ENCODE measurements around the gene DYRK1A.

Gene DYRK1A

DNA sequence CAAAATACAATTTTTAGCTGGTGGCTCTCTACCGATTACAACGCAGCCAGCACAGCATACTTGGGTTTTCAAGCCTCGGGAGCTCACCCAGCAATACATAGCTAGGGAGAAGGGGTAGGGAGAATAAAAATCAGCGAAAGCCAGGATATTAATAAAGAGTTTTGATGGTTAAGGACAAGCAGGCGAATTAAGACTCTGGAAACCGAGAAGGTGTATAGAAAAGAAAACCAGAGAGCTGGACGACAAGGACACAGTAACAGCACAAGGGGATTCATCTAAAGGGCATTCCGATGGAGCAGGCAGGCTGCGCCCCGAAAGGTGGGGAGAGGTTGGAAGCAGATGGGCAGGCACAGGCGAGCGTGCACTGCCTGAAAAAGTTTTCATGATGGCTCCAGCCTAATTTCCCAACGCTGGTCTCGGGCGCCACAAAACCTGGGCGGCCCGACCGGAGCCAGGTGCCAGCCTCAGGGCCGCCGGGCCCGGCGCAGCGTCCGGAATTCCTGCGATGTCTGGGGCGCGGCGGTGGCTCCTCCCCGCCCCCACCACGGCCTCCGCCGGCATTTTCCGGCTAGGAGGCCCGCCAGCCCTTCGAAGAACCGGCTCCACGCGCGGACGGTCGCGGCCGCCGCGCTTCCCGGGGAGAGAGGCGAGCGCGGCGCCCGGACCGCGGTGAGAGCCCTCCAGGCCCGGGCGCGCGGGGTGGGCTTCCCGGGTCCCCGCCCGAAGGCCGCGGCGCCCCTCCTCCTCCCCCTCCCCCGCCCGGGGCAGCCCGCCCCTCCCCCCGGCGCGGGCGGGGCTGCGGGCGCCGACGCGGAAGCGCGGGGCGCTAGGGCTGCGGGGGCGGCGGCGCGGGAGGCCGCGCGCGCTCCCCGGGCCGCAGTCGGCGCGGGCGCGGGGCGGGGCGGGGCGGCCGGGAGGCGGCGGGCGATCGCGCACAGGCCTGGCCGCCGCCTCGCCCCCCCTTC is 774 bp upstream of the DYRK1A start:
- peak; percentile 49 for DNase-seq (ENCODE audit: low read depth)

DNA sequence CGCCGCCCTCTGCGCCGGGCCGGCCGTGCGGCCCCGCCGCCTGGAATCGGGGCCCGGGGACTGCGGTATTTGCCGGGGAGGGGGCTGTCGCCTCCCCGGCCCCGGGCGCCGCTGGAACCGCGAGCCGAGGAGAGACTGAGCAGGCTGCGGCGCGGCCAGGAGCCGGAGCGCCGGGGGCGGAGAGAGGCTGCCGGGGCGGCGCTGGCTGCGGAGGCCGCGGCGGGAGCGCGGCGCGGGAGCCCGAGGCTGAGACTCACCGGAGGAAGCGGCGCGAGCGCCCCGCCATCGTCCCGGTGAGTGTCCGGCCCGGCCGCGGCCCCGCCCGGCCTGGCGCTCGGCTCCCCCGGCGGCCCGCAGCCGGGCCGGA is 746 bp downstream of the DYRK1A start:
- no peak for DNase-seq (ENCODE audit: low read depth)

DNA sequence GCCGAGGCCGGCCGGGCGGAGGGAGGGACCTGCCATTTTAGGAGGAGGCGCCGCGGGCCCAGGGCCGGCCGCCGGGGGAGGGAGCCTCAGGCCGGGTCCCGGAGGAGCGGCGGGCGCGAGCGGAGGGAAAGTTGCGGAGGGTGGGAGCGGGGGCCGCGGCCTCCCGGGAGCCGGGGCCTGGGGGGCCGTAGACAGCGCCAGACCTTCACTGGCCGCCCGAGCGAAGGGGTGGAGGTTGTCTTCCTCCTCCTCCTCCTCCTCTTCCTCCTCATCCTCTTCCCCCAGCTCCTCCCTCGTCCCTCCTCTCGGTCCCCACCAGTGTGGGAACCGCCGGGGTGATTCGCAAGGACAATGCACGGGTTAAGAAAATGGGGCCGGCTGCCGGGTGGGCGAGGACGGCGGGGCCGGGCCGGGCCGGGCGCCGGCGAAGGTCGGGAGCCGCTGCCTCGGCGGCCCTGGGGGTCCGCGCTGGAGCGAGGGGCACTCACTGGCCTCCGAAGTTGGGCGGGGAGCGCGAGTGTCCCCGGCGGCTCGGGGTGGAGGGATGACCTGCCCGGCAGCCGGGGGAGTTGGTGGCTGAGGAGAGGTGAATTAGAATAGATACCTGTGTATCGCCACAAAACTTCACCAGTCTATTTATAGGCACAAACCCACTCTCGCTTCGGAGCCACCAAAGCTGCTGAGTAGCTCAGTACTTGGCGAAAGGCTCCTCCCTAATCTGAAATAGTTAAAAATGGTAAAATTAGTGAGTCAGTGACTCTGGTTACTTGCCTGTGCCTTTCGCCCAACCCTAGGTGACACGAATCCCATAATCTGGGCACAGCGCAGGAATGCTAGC is 1.3 kb downstream of the DYRK1A start:
- DNase-seq (ENCODE audit: low read depth) = peak; percentile 22

DNA sequence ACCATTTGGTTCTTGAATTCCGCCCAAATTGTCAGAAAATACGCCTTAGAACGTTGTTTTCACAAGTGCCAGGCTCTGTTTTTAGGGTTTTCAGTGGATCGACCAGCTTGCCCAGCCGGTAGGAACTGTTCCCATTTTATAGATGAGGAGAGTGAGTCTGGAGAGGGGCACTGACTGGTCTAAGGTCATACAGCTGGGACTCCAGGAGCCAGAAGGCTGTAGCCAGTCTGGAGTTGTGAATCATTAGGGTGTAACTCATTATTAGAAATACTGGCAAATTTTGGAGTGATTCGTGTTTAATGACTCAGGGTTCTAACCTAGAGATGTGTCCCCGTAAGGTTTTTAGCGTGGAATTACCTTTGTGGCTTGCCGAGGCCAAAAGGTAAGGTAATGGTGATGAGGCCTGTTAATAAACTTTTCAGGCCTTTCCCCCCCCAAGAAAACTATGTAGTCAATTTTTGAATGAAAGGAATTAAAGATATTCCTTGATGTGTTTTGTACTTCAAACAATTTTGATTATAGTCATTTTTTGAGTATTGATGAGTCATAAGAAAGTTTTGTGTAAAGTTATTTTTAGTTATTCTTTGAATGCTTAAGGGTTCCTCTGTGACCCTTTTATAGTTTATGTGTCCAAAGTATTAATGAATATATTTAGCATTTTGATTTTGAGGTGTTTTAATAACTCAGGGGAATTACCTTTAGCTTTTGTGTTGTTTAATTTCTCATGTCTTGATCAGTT is 2.1 kb downstream of the DYRK1A start:
- no peak for DNase-seq (ENCODE audit: low read depth)

DNA sequence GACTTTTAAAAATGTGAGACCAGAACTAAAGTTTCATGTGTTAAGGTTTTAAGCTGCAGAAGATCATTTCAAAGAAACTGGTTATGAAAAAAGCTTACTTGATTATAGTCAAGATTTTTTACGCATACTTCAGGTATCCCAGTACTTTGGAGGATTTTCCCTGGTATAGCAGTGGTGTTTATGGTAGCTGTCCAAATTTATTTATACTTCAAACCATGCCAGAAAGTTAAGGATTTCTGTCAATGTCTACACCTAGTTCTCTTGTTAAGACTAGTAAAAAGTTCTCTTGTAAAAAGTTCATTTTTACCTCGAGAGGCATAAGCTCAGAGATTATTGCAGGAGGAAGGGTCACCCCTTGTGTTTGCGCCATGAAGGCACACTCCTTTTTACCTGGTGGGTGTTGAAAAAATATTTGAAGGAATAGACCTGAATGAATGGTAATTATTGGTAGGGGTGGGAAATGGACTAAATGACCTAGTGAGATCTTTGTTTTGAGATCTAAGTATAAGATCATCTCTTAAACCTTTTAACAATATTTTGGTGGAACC is 2.8 kb downstream of the DYRK1A start:
- DNase-seq (ENCODE audit: low read depth) = no peak

DNA sequence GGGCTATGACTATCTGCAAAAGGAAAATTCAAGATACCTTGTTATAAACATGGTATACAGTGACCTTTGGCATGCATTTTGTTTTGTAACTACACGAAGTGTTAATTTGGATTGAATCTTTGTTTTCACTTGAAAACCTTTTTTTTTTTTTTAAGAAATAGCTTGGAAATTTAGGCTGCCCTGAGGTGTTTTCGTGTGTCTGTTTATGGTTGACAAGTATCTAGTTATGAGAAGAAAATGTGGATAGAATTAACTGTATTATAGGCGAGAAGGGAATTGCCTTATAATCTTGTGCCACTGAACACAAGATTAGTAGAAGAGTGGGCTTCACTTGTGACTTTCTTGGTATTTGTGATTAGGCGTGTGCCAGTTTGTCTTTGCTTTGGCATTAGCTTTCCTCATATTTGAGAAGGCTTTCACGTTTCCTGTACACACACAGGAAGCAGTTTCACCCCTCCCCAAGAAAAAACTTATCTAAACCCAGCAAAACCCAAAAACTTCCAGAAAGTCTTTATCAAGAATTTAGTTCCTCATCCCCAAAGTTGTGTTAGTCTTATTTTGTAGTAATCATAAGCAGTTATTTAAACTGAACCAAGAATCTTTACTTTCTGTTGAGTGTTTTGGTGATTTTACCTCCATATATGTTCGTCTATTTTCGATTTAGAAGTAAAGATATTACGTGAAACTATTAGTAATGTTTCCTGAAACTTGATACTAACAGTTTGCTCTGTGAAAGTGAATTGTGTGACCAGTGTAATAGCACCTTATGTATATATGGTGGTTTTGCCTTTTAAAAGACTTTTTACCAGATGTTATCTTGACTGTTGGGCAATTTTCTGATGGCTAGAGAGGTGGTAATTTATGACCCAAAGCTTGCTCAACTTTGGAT is 3.8 kb downstream of the DYRK1A start:
- no peak for DNase-seq (ENCODE audit: low read depth)

DNA sequence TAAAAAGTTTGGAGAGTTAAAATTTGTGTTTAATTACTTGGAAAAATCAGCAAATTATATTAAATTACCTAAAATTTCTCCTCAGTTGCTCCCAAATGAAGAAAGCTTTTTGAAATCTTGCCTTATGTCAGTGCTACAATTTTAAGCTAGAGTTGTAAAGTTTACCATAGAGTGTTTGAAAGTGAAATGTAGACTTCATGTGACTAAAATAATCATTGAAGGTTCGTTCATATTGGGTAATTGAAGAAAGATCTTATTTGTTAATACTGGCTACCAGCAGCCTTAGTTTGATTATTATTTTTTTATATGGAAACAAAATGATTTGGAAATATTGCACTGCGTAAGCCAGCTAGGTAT is 4.4 kb downstream of the DYRK1A start:
- no peak for DNase-seq (ENCODE audit: low read depth)

DNA sequence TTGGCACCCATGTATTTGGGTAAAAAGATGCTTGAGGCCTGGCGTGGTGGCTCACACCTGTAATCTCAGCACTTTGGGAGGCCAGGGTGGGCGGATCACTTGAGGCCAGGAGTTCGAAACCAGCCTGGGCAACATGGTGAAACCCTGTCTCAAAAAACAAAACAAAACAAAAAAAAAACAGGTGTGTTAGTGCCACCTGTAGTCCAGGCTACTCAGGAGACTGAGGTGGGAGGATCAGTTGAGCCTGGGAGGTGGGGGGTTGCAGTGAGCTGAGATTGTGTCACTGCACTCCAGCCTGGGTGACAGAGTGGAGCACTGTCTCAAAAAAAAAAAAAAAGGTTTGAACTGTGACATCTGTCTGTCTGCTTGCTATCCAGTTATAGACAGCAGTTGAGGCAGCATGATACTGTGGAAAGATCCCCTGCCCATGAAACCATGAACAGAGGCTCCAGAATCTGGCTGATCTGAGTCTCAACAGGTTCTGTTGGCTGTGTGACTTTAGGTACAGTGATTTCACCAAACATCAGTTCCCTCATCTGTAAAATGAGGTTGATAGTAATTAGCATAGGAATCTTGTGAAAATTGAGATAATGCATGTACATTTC is 5.7 kb downstream of the DYRK1A start:
- DNase-seq (ENCODE audit: low read depth) = no peak

DNA sequence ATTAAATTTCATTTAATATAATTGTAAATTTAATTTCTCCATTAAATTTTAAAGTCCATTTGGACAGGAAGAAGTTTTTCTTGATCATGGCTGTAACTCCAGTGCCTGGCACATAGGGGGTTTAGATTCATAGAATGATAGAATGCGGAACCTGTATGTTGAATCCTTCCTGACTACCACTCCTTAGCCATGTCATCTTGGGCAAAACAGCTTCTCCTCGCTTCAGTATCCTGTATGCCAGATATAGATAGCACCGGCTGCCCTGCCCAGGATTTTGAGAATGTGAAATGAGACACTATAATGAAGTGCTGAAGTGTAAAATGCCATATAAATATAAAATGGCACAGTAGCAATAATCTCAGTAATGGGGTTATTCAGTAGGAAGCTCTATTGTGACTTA is 6.4 kb downstream of the DYRK1A start:
- no peak for DNase-seq (ENCODE audit: low read depth)

DNA sequence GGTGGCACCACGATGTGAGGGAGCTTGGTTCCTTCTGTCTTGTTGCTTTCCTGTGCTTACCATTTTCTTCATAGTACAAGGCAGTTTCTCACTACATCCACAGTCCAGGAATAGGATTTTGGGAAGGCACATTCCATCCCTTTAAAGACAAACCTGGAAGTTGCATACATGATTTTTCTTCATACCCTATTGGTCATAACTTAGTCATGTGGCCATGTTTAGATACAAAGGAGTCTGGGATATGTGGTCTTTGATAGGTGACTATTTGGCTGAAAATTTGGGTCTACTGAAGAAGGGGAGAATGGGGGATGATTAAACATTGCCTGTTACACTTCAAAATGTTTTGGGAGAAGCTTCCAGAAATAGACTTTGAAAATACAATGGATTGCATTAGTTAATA is 7.0 kb downstream of the DYRK1A start:
- no peak for DNase-seq (ENCODE audit: low read depth)

DNA sequence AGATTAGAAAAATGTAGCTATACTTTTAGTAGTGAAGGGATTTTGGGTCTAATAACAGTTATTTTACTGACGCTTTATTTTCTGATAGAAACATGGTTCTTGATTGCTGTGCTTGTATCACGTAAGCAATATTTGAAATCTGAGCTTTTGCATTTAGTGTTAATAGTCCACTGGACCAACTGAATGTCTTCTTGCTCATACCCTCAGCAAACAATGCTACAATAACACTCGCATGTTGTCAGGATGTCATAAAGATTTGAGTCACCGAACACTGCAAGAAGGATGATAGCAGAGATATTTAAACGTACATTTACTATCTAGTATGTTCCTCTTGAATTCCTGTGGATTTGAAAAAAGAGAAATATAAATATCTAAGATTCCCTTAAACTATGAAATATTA is 7.5 kb downstream of the DYRK1A start:
- no peak for DNase-seq (ENCODE audit: low read depth)

DNA sequence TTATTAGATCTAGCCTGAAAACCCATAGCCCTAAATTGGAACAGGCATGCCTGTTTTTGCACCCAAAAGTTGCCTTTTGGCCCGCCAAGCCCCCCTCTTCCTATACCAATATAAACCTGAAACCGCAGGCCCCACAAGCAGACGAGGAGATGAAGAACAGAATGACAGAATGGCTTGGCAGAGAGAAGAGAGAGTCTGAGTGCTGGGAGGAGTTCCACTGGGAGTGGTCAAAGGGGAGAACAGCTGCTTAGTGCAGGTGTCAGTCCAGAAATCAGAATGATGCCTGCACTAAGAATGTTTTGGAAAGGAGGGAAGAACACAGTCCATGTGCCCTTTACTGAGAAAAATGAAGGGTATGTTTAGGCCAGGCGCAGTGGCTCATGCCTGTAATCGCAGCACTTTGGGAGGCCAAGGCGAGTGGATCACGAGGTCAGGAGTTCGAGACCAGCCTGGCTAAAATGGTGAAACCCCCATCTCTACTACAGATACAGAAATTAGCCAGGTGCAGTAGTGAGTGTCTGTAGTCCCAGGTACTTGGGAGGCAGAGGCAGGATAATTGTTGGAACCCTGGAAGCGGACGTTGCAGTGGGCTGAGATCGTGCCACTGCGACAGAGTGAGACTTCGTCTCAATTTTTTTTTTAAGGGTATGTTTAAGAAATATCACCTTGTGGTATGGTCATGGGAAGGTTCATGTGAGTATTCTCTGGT is 9.4 kb downstream of the DYRK1A start:
- no peak for DNase-seq (ENCODE audit: low read depth)

DNA sequence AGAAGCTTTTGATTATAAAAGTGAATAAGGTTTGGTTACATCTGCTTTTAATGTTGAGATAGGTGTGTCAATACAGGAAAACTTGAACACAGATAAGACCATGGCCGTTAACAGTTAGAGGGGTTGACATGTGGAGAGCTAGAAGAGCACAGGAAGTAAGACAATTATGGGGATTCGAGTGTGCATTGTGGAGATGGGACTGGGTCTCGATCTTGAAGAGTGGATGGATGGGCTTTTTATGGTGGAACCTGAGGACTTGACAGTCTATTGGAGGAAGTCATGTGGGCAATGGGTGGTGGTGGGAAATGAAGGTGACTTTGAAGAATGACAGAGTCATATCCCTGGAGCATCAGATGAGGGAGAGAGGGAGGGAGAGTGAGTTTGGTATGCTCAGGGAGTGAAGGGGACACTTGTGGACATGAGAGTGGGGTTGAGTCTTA is 12.1 kb downstream of the DYRK1A start:
- no peak for DNase-seq (ENCODE audit: low read depth)

DNA sequence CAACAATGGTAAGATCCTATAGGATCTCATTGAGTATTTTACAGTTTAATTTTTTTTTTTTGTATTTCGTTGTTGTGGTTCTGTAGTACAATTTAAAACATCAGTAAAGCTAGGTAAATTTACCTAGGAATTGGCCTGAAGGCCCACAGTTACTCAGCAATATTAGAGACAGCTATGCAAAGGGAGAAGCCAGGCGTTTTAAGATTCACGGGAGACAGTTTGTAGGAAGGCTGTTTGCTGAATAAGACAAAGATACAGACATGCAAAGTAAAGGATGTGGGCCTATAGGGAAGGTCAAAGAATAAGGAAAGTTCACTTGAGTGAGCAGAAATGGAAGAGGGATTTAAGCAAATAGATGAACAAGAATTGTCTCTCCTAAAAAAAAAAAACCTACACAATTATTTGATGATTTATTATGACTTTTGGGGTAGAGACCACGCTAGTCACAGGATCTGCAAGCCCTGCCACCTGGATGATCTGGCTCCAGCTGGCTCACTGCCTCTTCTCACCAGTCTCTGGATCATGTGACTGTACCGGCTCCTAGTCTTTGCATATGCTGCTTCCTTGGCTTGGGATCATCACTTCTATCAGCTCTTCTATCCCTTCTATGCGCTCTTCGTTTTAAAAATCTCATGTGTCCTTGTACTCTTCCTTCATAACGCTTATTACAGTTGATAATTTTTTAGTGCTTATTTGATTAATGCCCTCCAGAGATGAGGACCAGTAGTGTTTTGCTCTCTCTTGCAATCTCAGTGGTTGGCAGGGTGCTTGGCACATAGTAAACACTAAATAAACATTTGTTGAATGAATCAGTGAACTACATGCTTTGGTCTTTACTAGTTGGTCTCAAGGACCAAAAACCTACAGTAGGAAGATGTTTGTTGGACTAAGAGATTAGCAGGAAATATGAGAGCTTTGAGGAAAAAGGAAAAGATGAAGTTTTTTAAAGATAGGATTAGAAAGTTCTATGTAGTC is 14.1 kb downstream of the DYRK1A start:
- no peak for DNase-seq (ENCODE audit: low read depth)

DNA sequence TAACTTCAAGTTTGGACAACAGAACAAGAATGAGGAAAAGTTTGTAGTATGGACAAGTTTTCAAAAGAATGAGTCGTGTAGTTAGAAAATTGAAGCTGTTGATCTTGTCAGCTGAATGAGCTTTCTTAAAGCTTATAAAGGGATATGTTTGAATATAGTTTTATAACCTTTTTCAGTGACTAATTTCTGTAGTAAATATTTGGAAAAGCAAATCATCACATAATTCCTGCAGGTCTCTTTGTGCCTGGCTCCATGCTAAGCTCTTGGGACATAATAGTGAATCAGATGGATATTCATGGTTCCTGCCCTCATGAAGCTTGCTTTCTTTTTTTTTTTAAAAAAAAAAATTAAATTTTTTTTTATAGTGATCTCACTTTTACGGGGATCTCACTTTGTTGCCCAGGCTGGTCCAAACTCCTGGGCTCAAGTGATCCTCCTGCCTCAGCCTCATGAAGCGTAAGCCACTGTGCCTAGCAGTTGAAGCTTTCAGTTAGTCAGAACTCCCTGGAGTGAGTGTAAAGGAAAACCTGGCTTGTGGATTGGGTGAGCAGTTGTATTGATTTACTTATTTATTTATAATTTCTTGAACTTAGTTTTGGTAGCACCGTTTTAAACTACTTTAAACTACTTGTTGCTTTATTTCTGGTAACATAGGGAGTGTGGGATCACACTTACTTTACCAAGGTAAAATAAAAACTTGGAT is 15.5 kb downstream of the DYRK1A start:
- DNase-seq (ENCODE audit: low read depth) = no peak

DNA sequence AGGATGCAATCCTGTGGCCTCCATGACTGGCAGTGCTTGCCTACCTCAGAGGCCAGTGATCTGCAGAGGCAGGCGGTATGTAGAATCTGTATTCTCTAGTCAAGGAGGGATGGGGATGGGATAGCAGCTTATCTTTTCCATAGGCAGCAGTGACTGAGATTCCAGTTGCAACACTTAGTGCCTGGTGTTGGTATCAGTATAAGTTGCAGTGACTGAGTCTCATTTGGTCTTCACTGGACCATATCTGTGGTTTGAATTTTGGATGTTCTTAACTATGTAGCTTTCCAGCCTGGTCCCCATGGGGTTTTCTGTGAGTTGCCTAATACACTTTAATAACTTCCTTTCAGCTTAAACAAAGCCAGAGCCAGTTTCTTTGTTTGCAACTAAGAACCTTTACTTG is 16.5 kb downstream of the DYRK1A start:
- no peak for DNase-seq (ENCODE audit: low read depth)

DNA sequence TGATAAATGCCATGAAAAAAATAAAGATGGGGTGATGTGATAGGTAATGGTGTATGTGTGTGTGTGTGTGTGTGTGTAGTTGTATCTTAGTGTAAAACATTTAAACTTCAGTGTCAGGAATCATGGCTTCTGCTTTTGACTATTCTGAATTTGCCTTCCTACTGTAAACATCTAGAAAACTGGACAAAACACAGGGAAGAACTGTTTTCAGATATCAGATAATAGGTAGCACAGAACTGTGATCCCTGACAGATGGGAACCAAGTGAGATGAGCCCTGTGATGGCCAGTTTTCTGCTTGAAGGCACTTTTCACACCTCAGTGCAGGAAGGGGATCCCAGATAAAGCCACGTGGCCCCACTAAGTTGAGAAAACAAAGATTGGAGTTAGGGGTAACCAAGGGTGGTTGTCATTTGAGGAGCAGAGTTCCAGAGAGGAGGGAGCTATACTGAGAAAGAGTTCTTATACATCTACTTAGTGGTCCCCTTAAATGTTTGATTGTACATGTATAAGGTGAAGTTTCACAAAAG is 17.3 kb downstream of the DYRK1A start:
- DNase-seq (ENCODE audit: low read depth) = no peak

DNA sequence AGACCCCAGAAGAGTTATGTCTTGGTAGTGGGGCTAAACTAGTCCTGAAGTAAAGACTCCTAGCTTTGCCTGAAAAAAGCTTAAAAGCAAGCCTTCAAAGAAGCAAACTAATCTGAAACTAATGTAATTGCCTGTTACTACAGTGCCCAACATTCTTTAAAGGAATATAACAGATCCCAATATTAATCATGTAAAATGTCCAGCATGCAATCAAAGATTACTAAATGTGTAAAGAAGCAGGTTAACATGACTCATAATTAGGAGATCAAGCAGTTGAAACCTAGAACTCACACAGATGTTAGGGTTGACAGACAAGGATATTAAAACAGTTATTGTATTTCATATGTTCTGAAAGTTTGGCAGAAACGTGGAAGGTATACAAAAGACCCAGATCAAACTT is 17.8 kb downstream of the DYRK1A start:
- DNase-seq (ENCODE audit: low read depth) = no peak

All from activated T-cell treated with anti-CD3 and anti-CD28 coated beads for 1 hour (primary cell).